ENCODE results near the gene CDC73.

Gene CDC73

GRCh38 chr1:193121616-193122593, at the start of gene CDC73:
Gene CDC73, plus strand, starts transcription at chr1:193122031. Its CDS starts 170 bp downstream, at chr1:193122201.
- DNase-seq = peak; percentile 96

GRCh38 chr1:193077991-193078390, 43.8 kb upstream of the CDC73 start:
- DNase-seq = no peak

GRCh38 chr1:193079187-193079586, 42.6 kb upstream of the CDC73 start:
- no peak for DNase-seq

GRCh38 chr1:193083365-193084088, 38.3 kb upstream of the CDC73 start:
- DNase-seq = no peak

- no peak for DNase-seq
Measured at GRCh38 chr1:193085263-193085662, 36.6 kb upstream of the CDC73 start.

- no peak for DNase-seq
Measured at GRCh38 chr1:193086342-193086741, 35.5 kb upstream of the CDC73 start.

GRCh38 chr1:193087893-193088292, 33.9 kb upstream of the CDC73 start:
- no peak for DNase-seq

GRCh38 chr1:193090865-193091264, 31.0 kb upstream of the CDC73 start:
- no peak for DNase-seq

GRCh38 chr1:193094112-193094511, 27.7 kb upstream of the CDC73 start:
- DNase-seq = no peak

GRCh38 chr1:193102662-193103061, 19.2 kb upstream of the CDC73 start:
- DNase-seq = no peak

GRCh38 chr1:193103759-193104501, 17.9 kb upstream of the CDC73 start:
- no peak for DNase-seq

- no peak for DNase-seq
Measured at GRCh38 chr1:193104502-193104906, 17.3 kb upstream of the CDC73 start.

GRCh38 chr1:193104907-193105820, 16.7 kb upstream of the CDC73 start, which contains the start of gene GLRX2:
Gene GLRX2, minus strand, starts transcription at chr1:193105414. Its CDS starts 32 bp downstream, at chr1:193105382.
- peak; percentile 80 for DNase-seq

- DNase-seq = no peak
Measured at GRCh38 chr1:193105821-193106177, 16.0 kb upstream of the CDC73 start.

- DNase-seq = no peak
Measured at GRCh38 chr1:193108471-193108870, 13.4 kb upstream of the CDC73 start.

- DNase-seq = no peak
Measured at GRCh38 chr1:193109619-193110018, 12.2 kb upstream of the CDC73 start.

- DNase-seq = no peak
Measured at GRCh38 chr1:193110246-193110645, 11.6 kb upstream of the CDC73 start.

- DNase-seq = no peak
Measured at GRCh38 chr1:193110864-193111263, 11.0 kb upstream of the CDC73 start.

- peak; percentile 37 for DNase-seq
Measured at GRCh38 chr1:193111641-193112090, 10.2 kb upstream of the CDC73 start.

- no peak for DNase-seq
Measured at GRCh38 chr1:193113258-193113991, 8.4 kb upstream of the CDC73 start.

GRCh38 chr1:193113992-193114332, 7.9 kb upstream of the CDC73 start:
- no peak for DNase-seq
